HepG2 (cell line): ENCODE data around the gene ZNF12. TPM values are rescaled to one million over a fixed set of nuclear protein-coding genes. Genes with fewer than 3 reads are reported as not detected.

Experiments used
- ISX ChIP-seq: sonication (generic); formaldehyde crosslinking; conservative IDR thresholded peaks from 2 replicates; pipeline ENCODE4 v1.5.0; 2020; ENCODE audit warnings: missing genetic modification reagents
- PHF5A ChIP-seq: IDR thresholded peaks from one replicate; pipeline ENCODE4 v1.6.1; 2018; ENCODE audit warnings: low read depth, missing genetic modification reagents; ENCODE audit not compliant: unreplicated experiment
- ZFYVE20 ChIP-seq: sonication (generic); formaldehyde crosslinking; IDR thresholded peaks from 2 replicates; pipeline ENCODE4 v1.8.0; 2023; ENCODE audit warnings: low read depth, mild to moderate bottlenecking, moderate library complexity, missing genetic modification reagents, borderline replicate concordance
- ZNF121 ChIP-seq: sonication (generic); formaldehyde crosslinking; IDR thresholded peaks from 2 replicates; pipeline ENCODE4 v1.5.0; 2020; ENCODE audit warnings: mild to moderate bottlenecking, missing genetic modification reagents
- ZNF44 ChIP-seq: sonication (generic); formaldehyde crosslinking; IDR thresholded peaks from 2 replicates; pipeline ENCODE4 v1.5.1; 2020; ENCODE audit warnings: mild to moderate bottlenecking, missing genetic modification reagents
- ZNF503 ChIP-seq: sonication (generic); formaldehyde crosslinking; IDR thresholded peaks from 2 replicates; pipeline ENCODE4 v1.4.0; 2020; ENCODE audit warnings: missing genetic modification reagents
- ZNF609 ChIP-seq: sonication (generic); formaldehyde crosslinking; IDR thresholded peaks from 2 replicates; pipeline ENCODE4 v1.4.0; 2020; ENCODE audit warnings: mild to moderate bottlenecking, missing genetic modification reagents, borderline replicate concordance
- ZNF619 ChIP-seq: sonication (generic); formaldehyde crosslinking; IDR thresholded peaks from 2 replicates; pipeline ENCODE4 v1.4.0; 2020; ENCODE audit warnings: mild to moderate bottlenecking, missing genetic modification reagents
- ZNF776 ChIP-seq: sonication (generic); formaldehyde crosslinking; IDR thresholded peaks from 2 replicates; pipeline ENCODE4 v1.4.0; 2020; ENCODE audit warnings: mild to moderate bottlenecking, missing genetic modification reagents
- polyA plus RNA-seq, 8 experiments: library from polyadenylated mRNA; depleted of rRNA in 3 of 8; stranded (reverse) in 7 of 8; unstranded in 1 of 8; fragments of >200 nt; fragmentation: Illumina TruSeq in 4 of 8; extraction: Trizol in 4 of 8; gene quantifications; 2 replicates each; pipeline versions ENCODE4 v1.2.1 to v1.2.3, GENCODE V29; 2011 to 2016; ENCODE audit warnings: low read depth in 4 of 8, missing spikeins in 1 of 8, mixed read lengths in 1 of 8; ENCODE audit not compliant: insufficient read depth in 1 of 8
- total RNA-seq, 5 experiments: library from RNA; depleted of rRNA; stranded (reverse); fragments of >200 nt; fragmentation: Illumina TruSeq; extraction: Trizol; gene quantifications; 2 replicates each; pipeline ENCODE4 v1.2.3, GENCODE V29; 2016; ENCODE audit warnings: low read depth in 1 of 5
- TF ChIP-seq, protein P1 (sequence below): sonication (generic); formaldehyde crosslinking; IDR thresholded peaks from 2 replicates; pipeline ENCODE4 v1.5.0; 2020; ENCODE audit warnings: missing genetic modification reagents
- TF ChIP-seq, protein P2 (sequence below): sonication (generic); formaldehyde crosslinking; IDR thresholded peaks from 2 replicates; pipeline ENCODE4 v1.4.0; 2020; ENCODE audit warnings: missing genetic modification reagents
- TF ChIP-seq, protein P3 (sequence below): sonication (generic); formaldehyde crosslinking; IDR thresholded peaks from 2 replicates; pipeline ENCODE4 v1.4.0; 2020; ENCODE audit warnings: missing genetic modification reagents

ZNF12 gene
- total and polyA plus RNA-seq, 2 of the 13 experiments (the other 11 are each of a cell fraction or from before 2014, with no cell fraction given), result 21.4 to 22.8 TPM

GRCh38 chr7:6729492-6730342 is 23.0 kb upstream of the ZNF12 start (continued):
- TF ChIP-seq ZNF609 (CRISPR knock-in tag) (peak; percentile 23; the same call in 1 of the 2 replicates), ZNF44 (0 out of 2 replicates have a peak, but pooled peaks have one; percentile 82), ZNF776 (CRISPR knock-in tag) (peak; percentile 99), ZNF503 (CRISPR knock-in tag) (peak; percentile 80), ZNF121 (CRISPR knock-in tag) (0 out of 2 replicates have a peak, but pooled peaks have one; percentile 47), ZNF619 (peak; percentile 91; the same call in 1 of the 2 replicates), PHF5A (CRISPR knock-in tag) (no peak), ZFYVE20 (CRISPR knock-in tag) (no peak), ISX (CRISPR knock-in tag) (peak; percentile 88; the same call in 1 of the 2 replicates)
- TF ChIP-seq, protein P1, sequence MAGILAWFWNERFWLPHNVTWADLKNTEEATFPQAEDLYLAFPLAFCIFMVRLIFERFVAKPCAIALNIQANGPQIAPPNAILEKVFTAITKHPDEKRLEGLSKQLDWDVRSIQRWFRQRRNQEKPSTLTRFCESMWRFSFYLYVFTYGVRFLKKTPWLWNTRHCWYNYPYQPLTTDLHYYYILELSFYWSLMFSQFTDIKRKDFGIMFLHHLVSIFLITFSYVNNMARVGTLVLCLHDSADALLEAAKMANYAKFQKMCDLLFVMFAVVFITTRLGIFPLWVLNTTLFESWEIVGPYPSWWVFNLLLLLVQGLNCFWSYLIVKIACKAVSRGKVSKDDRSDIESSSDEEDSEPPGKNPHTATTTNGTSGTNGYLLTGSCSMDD, result no peak
- TF ChIP-seq, protein P2, sequence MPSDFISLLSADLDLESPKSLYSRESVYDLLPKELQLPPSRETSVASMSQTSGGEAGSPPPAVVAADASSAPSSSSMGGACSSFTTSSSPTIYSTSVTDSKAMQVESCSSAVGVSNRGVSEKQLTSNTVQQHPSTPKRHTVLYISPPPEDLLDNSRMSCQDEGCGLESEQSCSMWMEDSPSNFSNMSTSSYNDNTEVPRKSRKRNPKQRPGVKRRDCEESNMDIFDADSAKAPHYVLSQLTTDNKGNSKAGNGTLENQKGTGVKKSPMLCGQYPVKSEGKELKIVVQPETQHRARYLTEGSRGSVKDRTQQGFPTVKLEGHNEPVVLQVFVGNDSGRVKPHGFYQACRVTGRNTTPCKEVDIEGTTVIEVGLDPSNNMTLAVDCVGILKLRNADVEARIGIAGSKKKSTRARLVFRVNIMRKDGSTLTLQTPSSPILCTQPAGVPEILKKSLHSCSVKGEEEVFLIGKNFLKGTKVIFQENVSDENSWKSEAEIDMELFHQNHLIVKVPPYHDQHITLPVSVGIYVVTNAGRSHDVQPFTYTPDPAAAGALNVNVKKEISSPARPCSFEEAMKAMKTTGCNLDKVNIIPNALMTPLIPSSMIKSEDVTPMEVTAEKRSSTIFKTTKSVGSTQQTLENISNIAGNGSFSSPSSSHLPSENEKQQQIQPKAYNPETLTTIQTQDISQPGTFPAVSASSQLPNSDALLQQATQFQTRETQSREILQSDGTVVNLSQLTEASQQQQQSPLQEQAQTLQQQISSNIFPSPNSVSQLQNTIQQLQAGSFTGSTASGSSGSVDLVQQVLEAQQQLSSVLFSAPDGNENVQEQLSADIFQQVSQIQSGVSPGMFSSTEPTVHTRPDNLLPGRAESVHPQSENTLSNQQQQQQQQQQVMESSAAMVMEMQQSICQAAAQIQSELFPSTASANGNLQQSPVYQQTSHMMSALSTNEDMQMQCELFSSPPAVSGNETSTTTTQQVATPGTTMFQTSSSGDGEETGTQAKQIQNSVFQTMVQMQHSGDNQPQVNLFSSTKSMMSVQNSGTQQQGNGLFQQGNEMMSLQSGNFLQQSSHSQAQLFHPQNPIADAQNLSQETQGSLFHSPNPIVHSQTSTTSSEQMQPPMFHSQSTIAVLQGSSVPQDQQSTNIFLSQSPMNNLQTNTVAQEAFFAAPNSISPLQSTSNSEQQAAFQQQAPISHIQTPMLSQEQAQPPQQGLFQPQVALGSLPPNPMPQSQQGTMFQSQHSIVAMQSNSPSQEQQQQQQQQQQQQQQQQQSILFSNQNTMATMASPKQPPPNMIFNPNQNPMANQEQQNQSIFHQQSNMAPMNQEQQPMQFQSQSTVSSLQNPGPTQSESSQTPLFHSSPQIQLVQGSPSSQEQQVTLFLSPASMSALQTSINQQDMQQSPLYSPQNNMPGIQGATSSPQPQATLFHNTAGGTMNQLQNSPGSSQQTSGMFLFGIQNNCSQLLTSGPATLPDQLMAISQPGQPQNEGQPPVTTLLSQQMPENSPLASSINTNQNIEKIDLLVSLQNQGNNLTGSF (CRISPR knock-in tag), result peak; percentile 88
- TF ChIP-seq, protein P3, sequence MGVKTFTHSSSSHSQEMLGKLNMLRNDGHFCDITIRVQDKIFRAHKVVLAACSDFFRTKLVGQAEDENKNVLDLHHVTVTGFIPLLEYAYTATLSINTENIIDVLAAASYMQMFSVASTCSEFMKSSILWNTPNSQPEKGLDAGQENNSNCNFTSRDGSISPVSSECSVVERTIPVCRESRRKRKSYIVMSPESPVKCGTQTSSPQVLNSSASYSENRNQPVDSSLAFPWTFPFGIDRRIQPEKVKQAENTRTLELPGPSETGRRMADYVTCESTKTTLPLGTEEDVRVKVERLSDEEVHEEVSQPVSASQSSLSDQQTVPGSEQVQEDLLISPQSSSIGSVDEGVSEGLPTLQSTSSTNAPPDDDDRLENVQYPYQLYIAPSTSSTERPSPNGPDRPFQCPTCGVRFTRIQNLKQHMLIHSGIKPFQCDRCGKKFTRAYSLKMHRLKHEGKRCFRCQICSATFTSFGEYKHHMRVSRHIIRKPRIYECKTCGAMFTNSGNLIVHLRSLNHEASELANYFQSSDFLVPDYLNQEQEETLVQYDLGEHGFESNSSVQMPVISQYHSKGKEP (CRISPR knock-in tag), result no peak
